Amniotic epithelial cell (primary cell): ENCODE results near the gene CLCN7.
A peak's percentile ranks its signal among the peaks of the same experiment; 100 is the strongest.

Experiments
- DNase-seq: peaks from one replicate; pipeline ENCODE4 v3.0.0-alpha.2; 2010; ENCODE audit warnings: low read depth

The CLCN7 gene

DNA sequence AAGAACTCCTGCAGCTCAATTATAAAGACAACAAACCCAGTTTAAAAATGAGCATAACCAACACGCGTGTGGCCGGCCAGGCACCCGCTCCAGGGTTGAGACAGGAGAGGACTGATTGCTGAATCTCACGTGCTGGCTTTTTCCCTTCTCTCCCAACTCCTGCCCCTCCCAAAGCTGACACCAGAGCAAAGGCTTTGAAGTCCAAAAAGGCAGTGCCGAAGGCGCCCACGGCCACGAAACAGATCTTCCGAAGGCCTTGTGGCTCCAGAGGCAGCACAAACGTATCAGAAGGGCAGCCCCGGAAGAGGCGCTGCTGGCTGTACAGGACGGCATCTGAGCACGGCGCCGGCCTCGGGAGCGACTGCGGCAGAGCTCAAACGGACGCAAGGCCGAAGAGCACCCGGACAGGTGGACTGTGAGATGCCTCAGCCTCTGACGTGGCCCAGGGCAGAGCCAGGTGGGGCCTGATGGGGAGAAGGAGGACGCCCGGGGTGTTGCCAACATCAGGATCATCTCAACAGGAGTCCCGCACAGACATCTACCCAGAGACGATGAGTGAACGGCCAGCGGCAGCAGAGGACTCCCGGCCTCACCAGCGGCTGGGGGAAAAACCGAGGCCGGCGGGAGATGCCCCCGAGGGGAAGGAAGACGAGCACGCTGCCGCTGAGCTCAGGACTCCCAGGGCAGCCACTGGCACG is 10.5 kb downstream of the CLCN7 start:
- DNase-seq: no peak

GRCh38 chr16:1461146-1461545 is 13.7 kb downstream of the CLCN7 start:
- DNase-seq: peak; percentile 89

DNA sequence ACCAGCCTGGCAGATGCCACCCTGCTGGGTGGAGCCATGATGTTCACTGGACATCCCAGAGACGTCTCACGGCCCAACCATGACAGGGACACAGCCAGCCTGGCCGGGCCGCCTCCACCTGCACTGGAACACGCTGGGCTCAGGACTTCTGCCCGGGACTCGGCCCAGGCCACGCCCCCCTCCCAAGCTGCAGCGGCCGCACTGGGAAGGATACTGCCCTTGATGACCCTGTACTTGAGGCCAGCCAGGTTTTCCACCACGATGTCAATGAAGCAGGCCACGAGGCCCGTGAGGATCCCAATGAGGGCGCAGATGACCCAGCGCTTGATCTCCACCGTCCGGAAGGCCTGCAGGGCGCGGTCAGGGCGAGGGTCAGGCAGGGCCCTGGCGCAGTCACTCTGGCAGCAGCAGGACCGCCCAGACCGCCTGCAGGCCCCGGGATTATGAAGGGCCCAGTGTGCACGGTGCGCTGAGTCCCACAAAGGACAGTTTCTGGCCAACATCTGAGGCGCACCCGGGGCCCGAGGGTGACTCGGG is 14.2 kb downstream of the CLCN7 start:
- DNase-seq: peak; percentile 13

DNA sequence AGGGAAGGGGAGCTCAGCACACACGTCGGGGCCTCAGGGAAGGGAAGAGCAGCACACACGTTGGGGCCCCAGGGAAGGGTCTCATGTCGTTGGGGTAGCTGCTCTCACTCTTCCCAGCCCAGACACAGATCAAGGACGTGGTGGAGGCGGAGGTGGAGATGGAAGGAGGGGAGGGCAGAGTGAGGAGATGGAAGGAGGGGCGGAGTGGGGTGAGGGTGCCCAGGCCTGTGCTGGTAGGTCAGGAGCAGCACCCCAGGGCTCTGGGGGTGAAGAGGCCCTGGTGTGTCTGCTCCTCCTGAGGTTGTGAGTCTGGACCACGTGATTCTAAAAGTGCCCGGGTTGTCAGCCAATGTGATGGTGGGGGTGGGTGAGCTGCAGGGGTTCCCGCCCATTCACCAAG is 14.9 kb downstream of the CLCN7 start:
- no peak for DNase-seq

- DNase-seq: no peak
Observed at GRCh38 chr16:1458977-1459341, 15.9 kb downstream of the CLCN7 start.

DNA sequence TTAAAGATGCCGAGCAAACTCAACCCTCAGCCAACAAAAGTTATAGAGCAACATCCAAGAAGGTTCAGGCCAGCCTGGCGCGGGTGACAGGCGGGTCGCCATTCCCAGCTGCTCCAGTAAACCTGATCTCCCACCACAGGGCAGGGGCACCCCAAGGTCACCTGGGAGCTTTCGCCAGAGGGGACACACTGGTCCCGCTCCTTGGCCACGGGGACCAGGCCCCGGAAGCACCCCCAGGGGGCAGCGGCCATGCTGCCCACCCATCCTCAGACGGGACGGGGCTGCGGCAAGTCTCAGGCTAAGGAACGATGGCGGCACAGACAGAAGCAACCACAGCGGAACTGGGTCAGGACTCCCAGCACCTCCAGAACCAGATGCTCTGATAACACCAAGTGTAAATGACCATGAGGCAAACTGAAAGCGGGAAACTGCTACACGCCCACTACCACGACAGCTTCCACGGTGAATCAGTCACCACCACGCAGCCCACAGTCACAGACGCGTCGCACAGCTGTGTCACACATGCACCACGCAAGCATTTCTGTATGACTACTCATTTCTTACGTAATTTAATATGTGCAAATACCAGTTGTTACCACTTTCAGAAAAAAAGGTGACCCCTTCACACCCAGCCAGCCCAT is 16.4 kb downstream of the CLCN7 start:
- DNase-seq: peak; percentile 52

- DNase-seq: no peak
Observed at GRCh38 chr16:1457489-1458245, 17.2 kb downstream of the CLCN7 start.

- DNase-seq: no peak
Observed at GRCh38 chr16:1456951-1457350, 17.9 kb downstream of the CLCN7 start.

DNA sequence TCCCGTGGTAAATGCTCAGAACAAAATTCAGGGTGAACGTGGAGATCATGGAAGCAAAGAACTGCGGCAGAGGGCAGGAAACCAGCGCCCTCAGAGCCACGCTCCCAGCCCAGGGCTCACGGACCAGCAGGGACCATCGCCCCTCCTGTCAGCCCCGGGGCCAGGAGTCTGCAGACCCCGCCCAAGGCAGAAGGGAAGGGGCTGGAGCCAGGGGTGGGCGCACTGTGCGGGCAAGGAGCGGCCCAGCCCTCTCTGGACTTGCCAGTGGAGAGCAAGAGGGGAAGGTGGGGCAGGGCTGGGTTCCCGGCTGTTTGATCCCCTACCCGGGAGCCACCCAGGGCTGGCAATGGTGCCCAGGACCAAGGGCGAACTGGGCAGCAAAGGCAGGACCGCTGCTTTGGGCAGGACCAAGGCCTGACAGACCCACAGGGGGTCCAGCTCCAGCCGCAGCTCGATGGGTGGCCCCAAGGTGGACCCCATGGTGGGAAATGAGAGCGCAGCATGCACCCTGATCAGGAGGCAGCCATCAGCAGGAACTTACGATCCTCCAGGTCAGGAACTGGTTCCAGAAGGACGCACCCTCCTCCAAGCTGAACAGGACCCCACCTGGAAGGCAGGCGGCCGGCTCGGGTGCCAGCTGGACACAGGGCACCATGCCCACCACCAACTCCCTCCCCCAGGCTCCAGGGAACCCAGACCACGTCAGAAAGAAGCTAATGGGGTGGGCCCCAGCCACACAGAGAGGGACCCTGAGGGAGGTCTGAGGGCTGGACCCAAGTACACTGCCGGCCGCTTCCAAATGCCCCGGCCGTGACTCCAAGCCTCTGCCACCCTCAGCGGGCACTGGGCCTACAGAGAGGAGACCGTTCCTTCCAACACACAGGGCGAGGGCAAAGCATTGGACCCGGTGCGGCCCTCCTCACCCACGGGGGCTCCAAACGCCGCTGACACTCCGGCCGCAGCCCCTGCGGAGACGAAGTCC is 19.3 kb downstream of the CLCN7 start:
- DNase-seq: no peak

DNA sequence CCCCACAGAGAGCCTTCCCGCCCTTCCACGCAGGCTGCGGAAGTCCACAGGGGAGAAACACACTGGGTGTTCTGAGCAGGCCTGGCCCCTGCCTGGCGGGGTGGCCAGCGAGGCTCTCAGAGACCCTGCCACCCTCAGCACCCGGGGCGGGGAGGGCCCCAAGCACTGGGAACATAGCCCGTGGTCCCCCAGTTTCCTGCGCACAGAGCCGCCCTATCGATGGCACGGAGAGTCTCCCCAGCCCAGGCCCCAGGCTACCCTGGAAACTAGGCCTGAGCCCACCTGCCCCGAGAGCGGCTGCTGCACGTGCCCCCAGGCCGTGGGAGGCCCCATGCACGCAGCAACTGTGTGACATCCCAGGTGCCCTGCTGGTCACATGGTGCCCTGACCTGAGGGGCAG is 20.3 kb downstream of the CLCN7 start:
- no peak for DNase-seq

DNA sequence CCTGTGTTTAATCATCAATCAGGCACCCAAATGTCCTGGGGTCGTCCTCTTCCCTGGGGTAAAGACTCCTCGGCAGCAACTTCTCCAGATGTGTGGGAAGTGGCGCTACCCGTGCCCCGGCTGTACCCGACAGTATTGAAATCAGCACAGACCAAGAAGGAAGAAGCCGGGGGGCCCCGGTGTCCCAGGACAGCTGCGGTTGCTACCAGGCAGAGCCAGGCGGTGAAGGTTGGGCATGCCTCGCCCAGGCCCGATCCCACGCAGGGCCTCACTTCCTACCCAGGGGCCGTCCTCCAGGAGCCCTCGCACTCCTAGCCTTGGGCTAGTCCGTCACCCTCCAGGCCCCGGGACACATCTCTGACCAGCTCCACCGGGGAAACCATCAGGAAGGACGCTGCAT is 21.5 kb downstream of the CLCN7 start:
- no peak for DNase-seq

DNA sequence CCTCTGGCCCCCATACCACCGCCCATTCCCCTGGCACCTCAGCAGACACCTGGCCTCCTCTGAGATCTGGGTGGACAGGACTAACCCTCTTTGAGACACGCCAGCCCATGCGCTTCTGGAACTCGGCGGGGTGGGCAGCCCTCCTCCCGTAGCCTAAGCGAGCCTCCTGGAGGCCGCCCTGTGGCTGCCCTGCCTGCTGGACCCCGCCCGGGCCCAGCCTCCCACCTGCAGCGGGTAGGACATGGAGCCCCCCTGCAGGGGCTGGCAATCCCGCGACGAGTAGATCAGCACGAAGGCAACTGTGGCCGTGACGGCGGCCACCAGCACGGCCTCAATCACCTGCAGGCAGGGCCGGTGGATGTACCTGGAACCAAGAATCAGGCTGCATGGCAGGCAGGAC is 22.3 kb downstream of the CLCN7 start:
- no peak for DNase-seq

- DNase-seq: no peak
Observed at GRCh38 chr16:1451702-1452392, 23.0 kb downstream of the CLCN7 start.

DNA sequence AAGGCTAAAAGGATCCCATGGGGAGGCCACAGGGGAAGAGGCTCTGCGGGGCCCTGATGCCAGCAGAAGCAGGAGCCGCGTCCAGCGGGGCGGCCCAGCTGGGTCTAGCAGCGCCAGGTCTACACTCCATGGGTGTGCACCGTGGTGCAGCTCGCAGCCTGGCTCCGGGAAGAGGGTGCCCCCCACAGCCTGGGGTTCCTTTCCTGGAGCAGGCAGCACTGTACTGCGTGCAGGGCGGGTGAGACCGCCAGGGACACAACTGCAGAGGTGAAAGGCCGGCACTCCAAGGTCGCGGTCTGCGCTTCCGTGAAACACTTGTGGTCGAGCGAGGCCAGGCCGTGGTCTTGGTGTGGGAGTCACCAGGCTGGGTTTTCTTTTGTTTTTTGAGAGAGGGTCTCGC is 24.0 kb downstream of the CLCN7 start:
- DNase-seq: no peak

DNA sequence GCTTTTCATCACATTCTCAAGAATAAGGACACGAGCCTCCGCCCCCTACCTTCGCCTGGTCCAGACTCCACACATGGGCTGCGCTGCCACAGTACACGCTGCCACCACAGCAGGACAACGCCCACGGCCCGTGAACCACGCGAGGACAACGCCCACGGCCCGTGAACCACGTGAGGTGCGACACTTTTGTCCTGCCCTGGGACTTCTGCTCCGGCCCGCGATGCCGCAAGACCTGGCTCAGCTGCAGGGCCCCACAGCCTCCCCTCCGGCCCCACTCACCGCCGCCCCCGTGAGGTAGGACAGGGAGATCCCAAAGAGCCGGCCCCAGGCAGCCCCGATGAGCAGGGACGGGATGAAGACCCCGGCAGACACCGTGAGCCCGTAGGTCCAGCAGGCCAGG is 24.6 kb downstream of the CLCN7 start:
- DNase-seq: no peak

DNA sequence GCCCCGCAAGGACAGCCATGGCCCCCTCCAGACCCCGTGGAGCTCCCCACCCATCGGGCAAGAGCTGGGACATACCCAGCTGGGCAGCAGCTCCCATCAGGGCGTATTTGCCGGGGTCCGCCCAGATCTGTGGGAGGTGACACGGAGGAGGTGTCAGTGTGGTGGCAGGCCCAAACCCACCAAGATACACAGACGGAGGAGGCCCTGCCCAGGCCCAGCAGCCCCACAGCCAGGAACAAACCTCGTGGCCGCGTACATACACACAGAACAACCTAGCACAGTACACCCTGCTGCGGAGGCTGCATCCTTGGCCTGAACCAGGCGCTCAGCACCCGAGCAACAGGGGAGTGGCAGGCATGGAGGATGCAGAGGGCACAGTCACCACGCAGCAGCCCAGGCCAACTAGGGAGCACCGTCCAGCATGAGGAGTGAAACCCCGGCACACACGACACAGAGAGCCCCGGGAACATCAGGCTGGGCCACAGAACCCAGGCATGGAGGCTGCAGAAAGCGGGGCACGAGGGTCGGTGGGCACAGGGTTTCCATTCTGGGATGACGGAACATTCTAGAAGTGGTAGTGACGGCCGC is 25.5 kb downstream of the CLCN7 start:
- no peak for DNase-seq

GRCh38 chr16:1448536-1449116 is 26.2 kb downstream of the CLCN7 start:
- no peak for DNase-seq

- no peak for DNase-seq
Observed at GRCh38 chr16:1447965-1448364, 26.9 kb downstream of the CLCN7 start.

DNA sequence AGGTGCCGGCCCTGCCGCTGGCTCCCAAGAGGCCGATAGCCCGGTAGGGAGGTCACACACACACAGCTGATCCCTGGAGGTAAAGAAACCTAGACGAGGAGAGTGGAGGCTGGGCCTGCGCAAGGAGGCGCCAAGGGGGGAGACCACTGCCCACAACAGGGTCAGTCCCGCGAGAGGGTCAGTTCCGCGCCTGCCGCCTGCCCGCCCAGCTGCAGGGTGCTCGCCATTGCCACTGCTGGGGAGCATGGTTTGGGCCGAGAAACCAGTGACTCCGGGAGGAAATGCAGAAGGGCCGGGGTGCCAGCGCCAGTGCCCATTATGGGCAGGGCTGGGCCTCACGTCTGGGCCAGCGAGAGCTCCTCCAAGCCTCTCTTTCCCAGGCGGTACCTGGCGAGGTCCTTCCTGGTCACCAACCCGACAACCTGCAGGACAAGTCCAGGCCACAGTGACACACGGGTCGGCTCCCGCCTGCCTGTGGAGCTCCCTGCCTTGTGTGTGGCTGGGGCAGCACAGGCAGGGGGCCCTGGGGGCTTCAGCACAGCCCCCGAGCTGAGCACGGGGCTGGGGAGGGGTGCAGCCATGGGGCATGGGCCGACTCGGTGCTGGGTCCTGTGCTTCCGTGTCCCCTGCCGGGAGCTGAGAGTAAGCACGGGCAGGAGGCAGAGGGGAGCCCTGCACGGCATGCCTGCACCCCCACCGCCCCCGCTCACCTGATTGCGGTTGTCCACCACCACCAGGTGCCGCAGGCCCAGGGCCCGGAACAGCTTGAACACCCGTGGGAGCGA is 28.3 kb downstream of the CLCN7 start:
- no peak for DNase-seq
